Activated naive CD8-positive, alpha-beta T cell (primary cell): ENCODE data around the gene TWF1.
"Not testable (repeated sequence)": the region's sequence is repeated elsewhere in the genome, so short reads cannot be mapped to it uniquely, and the experiment has no call there.

Experiments used
- H3K27ac Mint-ChIP-seq: one replicate; pipeline ENCODE4 v1.8.0; 2021; ENCODE audit warnings: mixed read lengths
- H3K27me3 Mint-ChIP-seq: one replicate; pipeline ENCODE4 v1.8.0; 2021; ENCODE audit warnings: mixed read lengths
- H3K36me3 Mint-ChIP-seq: one replicate; pipeline ENCODE4 v1.8.0; 2021; ENCODE audit warnings: mixed read lengths
- H3K4me1 Mint-ChIP-seq: one replicate; pipeline ENCODE4 v1.8.0; 2021; ENCODE audit warnings: low read depth, mixed read lengths
- H3K4me3 Mint-ChIP-seq: one replicate; pipeline ENCODE4 v1.8.0; 2021; ENCODE audit warnings: mild to moderate bottlenecking, mixed read lengths
- H3K9me3 Mint-ChIP-seq: one replicate; pipeline ENCODE4 v1.8.0; 2021; ENCODE audit warnings: low read depth, mixed read lengths

Gene TWF1

DNA sequence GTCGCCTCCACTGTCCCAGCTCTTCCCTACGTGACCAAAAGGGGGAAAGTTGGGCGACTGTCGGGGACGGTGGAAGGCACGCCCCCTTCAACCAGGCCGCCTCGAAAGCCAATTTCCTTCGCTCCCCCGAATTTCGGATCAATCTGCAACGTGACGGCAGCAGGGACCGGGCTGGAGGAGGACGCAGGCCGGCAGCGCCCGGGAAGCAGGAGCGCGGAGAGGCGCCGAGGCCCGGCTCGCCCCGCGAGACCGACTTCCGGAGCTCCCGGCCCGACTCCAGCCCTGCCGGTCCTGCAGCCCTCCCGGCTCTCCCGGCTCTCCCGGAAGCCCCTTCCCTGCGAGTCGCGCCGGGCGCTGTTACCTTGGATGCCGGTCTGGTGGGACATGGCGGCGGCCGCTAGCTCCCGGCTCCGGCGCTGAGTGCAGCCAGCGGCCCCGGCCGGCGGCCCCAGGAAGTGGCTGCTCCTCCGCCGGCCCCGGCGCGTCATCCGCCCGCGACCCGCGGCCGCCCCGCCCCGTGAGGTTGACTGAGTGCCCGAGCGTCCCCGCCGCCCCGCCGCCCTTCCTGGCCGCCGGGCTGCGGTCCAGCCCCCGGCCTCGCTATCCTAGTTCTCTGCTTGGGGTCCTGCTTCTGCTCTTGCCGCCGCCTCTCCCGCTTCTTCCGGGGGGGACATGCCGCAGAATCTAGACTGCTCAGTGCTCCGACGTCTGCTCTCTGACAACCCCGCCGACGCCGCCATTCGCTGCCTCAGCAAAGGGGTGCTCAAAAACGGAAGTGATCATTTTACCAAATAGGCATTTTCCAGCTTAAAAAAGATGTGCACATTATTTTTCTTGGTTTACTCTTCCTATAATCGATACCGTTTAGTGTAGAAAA, at the start of gene TWF1:
TSS of gene TWF1 (minus strand) at position 458 of the 877 bp plus-strand sequence. CDS start at position 386, 72 bp downstream.
- Mint-ChIP-seq H3K4me1 (peaks cover 50% of the 10 kb centered on the region), H3K36me3 (peaks cover 7% of the 10 kb centered on the region), H3K27ac (peak within 1 kb of the TSS; percentile 100), H3K27me3 (no peaks in the 10 kb centered on the region), H3K4me3 (peak within 1 kb of the TSS; percentile 100), H3K9me3 (no peaks in the 10 kb centered on the region)

GRCh38 chr12:43852744-43853143, 46.6 kb upstream of the TWF1 start:
- peaks cover 24% of the 10 kb centered on the region for H3K36me3 Mint-ChIP-seq

DNA sequence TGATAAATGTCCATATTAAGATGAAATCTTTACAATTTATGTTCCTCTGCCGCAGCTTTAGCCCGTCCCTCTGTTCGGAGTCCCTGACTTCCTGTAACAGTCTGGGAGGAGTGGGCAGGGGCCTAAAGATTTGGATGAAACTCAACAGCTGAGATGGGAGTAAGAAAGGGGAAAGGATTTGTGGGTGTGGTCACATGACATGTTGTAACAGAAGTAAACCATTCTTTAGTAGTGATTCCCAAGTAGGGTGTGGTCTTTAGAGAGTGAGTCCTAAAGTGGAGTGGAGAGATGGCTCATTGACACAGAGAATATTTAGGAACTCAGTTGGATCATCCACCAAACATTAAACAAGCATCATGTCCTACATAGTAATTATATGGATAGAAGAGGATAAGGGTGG, 42.7 kb upstream of the TWF1 start:
- Mint-ChIP-seq H3K4me1 (peaks cover 4% of the 10 kb centered on the region), H3K9me3 (peaks cover 6% of the 10 kb centered on the region), H3K27me3 (no peaks in the 10 kb centered on the region), H3K27ac (no peak overlapping the region), H3K4me3 (no peak overlapping the region), H3K36me3 (peaks cover 43% of the 10 kb centered on the region)

More at GRCh38 chr12:43852744-43853143, 46.6 kb upstream of the TWF1 start:
- H3K9me3 Mint-ChIP-seq, result peaks cover 2% of the 10 kb centered on the region
- H3K4me3 Mint-ChIP-seq, result no peak overlapping the region
- no peak overlapping the region for H3K27ac Mint-ChIP-seq
- peaks cover under 1% of the 10 kb centered on the region for H3K4me1 Mint-ChIP-seq
- no peaks in the 10 kb centered on the region for H3K27me3 Mint-ChIP-seq

DNA sequence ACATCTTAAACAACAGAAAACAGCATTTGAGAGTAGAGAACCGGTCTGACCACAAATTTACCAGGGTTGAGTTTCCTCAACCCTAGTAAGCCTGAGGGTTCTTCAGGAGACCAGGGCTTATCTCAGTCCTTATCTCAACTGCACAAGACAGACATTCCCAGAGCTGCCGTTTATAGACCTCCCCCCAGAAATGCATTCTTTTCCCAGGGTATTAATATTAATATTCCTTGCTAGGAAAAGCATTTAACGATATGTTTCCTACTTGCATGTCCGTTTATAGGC, 42.0 kb upstream of the TWF1 start:
- Mint-ChIP-seq H3K27me3 (no peaks in the 10 kb centered on the region), H3K4me1 (peaks cover 4% of the 10 kb centered on the region), H3K27ac (no peak overlapping the region), H3K4me3 (no peak overlapping the region), H3K36me3 (peaks cover 45% of the 10 kb centered on the region), H3K9me3 (peaks cover 6% of the 10 kb centered on the region)

- H3K27ac Mint-ChIP-seq, H3K9me3 Mint-ChIP-seq, H3K27me3 Mint-ChIP-seq, H3K4me1 Mint-ChIP-seq, H3K4me3 Mint-ChIP-seq: not testable (repeated sequence)
- H3K36me3 Mint-ChIP-seq, result peaks cover 44% of the 10 kb centered on the region
Measured at GRCh38 chr12:43847425-43848225, 41.5 kb upstream of the TWF1 start.

DNA sequence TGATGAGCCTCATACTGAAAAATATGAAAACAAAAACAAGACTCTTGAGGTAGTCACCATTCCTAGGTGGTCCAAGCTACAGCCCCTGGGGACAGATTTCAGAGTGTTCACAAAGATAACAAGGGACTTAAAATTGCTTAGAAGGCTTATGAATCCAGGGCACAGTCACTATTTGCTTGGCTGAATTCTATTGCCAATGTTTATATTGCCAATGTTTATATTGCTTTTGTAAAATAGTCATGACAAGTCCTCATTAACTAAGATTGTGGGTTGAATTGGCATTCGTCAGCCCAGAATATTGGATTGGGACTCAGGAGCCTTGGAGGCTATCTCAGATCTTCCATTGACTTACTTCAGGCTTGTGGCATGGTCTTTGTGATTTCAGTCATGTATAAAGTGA, 36.1 kb upstream of the TWF1 start:
- H3K9me3 Mint-ChIP-seq, result no peaks in the 10 kb centered on the region
- H3K27me3 Mint-ChIP-seq, result no peaks in the 10 kb centered on the region
- H3K4me3 Mint-ChIP-seq, result no peak overlapping the region
- H3K36me3 Mint-ChIP-seq, result peaks cover 21% of the 10 kb centered on the region
- H3K27ac Mint-ChIP-seq, result no peak overlapping the region
- H3K4me1 Mint-ChIP-seq, result peaks cover 14% of the 10 kb centered on the region

GRCh38 chr12:43841253-43841652, 35.1 kb upstream of the TWF1 start:
- Mint-ChIP-seq H3K4me1 (peaks cover 21% of the 10 kb centered on the region), H3K9me3 (no peaks in the 10 kb centered on the region), H3K27ac (no peak overlapping the region), H3K4me3 (no peak overlapping the region), H3K27me3 (no peaks in the 10 kb centered on the region), H3K36me3 (peaks cover 15% of the 10 kb centered on the region)

DNA sequence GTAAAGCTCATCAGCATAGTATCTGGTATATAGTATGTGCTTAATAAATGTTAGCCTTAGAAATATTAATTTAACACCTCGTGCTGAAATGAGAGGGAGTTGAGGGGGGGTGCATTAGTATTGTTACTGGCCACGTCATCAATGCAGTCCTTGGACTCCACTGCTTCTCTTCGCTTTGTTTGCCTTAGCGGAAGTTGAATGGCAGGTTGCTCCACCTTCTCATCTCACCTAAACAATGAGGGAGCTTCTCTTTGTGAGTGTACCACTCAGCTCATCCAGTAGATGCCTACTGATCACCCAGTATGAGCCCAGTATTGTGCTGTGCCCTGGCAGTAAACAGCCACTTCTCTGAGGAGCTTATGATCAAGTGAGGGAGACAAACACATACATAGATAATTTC, 34.2 kb upstream of the TWF1 start:
- peaks cover 7% of the 10 kb centered on the region for H3K36me3 Mint-ChIP-seq
- H3K27me3 Mint-ChIP-seq, result no peaks in the 10 kb centered on the region
- H3K27ac Mint-ChIP-seq, result no peak overlapping the region
- H3K9me3 Mint-ChIP-seq, result no peaks in the 10 kb centered on the region
- no peak overlapping the region for H3K4me3 Mint-ChIP-seq
- peaks cover 22% of the 10 kb centered on the region for H3K4me1 Mint-ChIP-seq

DNA sequence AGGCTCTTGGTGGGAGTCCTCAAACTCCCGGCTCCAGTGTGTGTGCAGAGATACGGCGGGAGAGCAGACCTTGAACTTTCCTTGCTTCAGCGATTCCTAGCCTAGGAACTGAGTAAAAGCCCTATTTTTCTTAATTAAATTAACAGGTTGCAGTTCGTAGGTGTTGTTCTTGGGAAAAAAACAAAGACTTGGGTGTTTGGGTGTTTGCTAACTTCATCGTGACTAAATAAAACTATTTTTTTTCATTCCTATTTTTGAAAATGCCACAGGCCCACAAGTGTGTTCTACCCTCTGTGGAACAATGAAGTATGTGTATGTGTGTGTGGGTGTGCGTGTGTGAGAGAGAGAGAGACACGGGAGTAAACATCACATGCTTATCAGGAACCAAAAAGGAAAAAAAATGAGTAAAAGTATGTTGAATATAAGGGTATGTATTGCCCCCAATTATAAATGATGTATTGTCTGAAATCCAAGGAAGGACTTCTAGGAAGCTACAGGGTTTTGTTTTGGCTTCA, 30.4 kb upstream of the TWF1 start:
- Mint-ChIP-seq H3K27ac (peak overlapping the region; percentile 79), H3K9me3 (no peaks in the 10 kb centered on the region), H3K4me1 (peaks cover 51% of the 10 kb centered on the region), H3K27me3 (no peaks in the 10 kb centered on the region), H3K4me3 (peak overlapping the region; percentile 80), H3K36me3 (no peaks in the 10 kb centered on the region)

DNA sequence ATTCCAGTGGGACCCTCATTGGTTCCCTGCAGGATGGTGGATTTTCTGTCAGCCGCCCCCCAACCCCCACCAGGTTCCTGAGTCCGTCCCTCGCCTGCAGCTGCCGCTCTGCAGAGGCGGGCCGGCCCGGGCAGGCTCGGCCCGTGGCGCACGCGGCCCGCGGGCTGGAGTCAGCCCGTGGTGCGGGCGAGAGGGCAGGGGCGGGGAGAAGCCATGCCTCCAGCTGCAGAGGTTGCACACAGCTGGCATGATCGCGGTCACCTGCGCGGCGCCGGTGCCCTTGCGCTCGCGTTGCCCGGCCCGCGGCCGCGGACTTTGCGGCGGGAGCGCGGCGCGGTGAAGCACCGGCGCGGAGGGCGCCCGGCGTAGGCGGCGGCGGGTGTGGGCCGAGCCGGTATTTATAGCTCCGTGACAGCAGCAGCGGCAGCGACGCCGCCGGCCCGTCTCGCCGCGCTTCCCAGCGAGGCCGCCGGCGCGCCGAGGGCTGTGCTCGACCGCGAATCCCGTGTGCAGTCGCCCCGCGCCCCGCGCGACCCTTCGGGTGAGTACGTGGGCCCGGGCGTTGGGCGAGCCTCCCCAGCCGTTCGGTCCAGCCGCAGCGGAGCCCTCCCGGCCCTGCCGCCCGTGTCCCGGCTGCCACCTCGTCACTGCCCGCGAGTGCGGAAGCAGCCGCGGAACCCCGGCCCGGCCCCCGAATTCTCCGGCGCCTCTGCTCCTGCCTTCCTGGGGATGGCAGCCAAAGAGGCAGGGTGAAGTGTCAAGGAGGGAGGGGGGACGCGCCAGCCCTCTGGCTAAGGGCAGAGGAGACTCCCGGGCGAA, 29.7 kb upstream of the TWF1 start, which contains the start of gene TMEM117:
TSS of gene TMEM117 (plus strand) at position 426 of the 819 bp plus-strand sequence.
- peaks cover 57% of the 10 kb centered on the region for H3K4me1 Mint-ChIP-seq
- H3K4me3 Mint-ChIP-seq, result peak within 1 kb of the TSS; percentile 92
- no peaks in the 10 kb centered on the region for H3K36me3 Mint-ChIP-seq
- H3K27ac Mint-ChIP-seq, result peak within 1 kb of the TSS; percentile 92
- no peaks in the 10 kb centered on the region for H3K9me3 Mint-ChIP-seq
- H3K27me3 Mint-ChIP-seq, result no peaks in the 10 kb centered on the region

DNA sequence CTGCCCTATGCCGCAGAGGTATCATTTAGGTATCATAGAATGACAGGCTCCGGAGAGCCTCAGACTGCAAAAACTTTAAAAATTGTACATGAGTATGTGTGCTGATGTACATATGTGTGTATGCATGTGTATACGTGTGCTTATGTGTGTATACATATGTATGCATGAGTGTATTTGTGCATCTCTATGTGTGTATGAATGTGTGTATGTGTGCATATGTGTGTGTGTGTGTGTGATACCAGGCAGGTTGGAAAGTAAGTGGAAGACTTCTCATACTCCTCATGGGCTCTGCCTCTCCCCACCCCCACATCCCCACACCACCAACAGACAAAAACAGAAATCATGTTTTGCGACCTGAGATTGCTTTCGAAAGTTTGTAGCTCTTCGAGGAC, 29.1 kb upstream of the TWF1 start:
- Mint-ChIP-seq H3K4me3 (peak overlapping the region; percentile 92), H3K27ac (peak overlapping the region; percentile 92), H3K9me3 (no peaks in the 10 kb centered on the region), H3K27me3 (no peaks in the 10 kb centered on the region), H3K36me3 (no peaks in the 10 kb centered on the region), H3K4me1 (peaks cover 57% of the 10 kb centered on the region)

- peaks cover 3% of the 10 kb centered on the region for H3K27me3 Mint-ChIP-seq
- peaks cover 44% of the 10 kb centered on the region for H3K4me1 Mint-ChIP-seq
- no peak overlapping the region for H3K27ac Mint-ChIP-seq
- H3K9me3 Mint-ChIP-seq, result no peaks in the 10 kb centered on the region
- H3K4me3 Mint-ChIP-seq, result no peak overlapping the region
- no peaks in the 10 kb centered on the region for H3K36me3 Mint-ChIP-seq
Measured at GRCh38 chr12:43832463-43833168, 26.5 kb upstream of the TWF1 start.

DNA sequence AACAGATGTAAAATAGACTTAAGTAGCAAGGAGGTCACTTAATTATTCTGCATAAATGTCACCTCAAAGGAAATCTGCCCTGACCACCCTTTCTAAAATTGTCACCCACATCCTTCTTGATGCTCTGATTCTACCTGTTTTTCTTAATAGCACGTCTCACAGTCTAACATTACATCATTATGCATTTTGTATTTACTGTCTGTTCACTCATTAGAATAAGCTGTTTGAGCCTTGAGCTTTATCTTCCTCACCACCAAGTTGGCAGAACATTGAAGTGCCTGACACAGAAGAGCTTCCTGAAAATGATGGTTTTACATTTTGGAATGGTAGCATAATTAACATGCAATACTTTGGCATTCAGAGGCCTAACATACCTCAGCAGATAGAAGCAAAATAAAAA, 21.0 kb upstream of the TWF1 start:
- no peaks in the 10 kb centered on the region for H3K9me3 Mint-ChIP-seq
- no peak overlapping the region for H3K4me3 Mint-ChIP-seq
- H3K27ac Mint-ChIP-seq, result no peak overlapping the region
- no peaks in the 10 kb centered on the region for H3K36me3 Mint-ChIP-seq
- H3K27me3 Mint-ChIP-seq, result peaks cover 5% of the 10 kb centered on the region
- peaks cover 12% of the 10 kb centered on the region for H3K4me1 Mint-ChIP-seq

DNA sequence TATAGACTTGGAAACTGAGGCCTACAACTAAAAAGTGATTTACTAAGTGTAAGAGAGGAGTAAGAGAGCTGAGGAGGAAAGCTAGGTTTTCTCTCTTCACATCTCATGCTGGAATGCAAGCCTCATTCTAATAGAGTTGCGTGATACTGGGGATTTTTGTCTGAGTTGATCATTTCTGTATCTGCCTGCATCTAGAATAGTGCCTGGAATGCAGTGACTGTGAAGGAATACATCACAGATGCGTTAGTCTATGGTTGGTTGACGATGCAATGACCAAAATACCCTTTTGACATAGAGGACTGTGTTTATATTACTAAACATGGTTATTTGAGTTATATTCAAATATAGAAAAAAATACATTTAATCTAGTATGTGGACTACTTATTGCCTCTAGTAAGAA, 20.6 kb upstream of the TWF1 start:
- H3K4me1 Mint-ChIP-seq, result peaks cover 8% of the 10 kb centered on the region
- no peak overlapping the region for H3K27ac Mint-ChIP-seq
- no peaks in the 10 kb centered on the region for H3K9me3 Mint-ChIP-seq
- peaks cover 3% of the 10 kb centered on the region for H3K36me3 Mint-ChIP-seq
- peaks cover 5% of the 10 kb centered on the region for H3K27me3 Mint-ChIP-seq
- H3K4me3 Mint-ChIP-seq, result no peak overlapping the region
